Stimulated activated naive CD8-positive, alpha-beta T cell treated with anti-CD3 and anti-CD28 coated beads, Interleukin-15, amount 100 ng/mL, for 72 hours (primary cell): ENCODE results near the gene F2RL1.
"Not testable (repeated sequence)": the region's sequence is repeated elsewhere in the genome, so short reads cannot be mapped to it uniquely, and the experiment has no call there.

Experiments
- ATAC-seq: fragments of 150-1000 bp; cut with Tn5 transposase; 2 replicates; pipeline ENCODE4 v1.10.0; 2021; ENCODE audit warnings: mild to moderate bottlenecking, moderate library complexity
- DNase-seq, 2 donors: peaks; one replicate each; pipeline ENCODE4 v3.0.0; 2021 to 2022
- H3K27ac Mint-ChIP-seq, 2 donors: one replicate each; pipeline ENCODE4 v1.8.0; 2022; ENCODE audit warnings: mild to moderate bottlenecking in 2 of 2, mixed read lengths in 2 of 2, moderate library complexity in 2 of 2
- H3K27me3 Mint-ChIP-seq: one replicate; pipeline ENCODE4 v1.8.0; 2022; ENCODE audit warnings: mixed read lengths
- H3K4me1 Mint-ChIP-seq: one replicate; pipeline ENCODE4 v1.8.0; 2022; ENCODE audit warnings: mild to moderate bottlenecking, mixed read lengths
- H3K4me3 Mint-ChIP-seq, 2 donors: one replicate each; pipeline ENCODE4 v1.8.0; 2022; ENCODE audit warnings: mild to moderate bottlenecking in 2 of 2, mixed read lengths in 2 of 2, moderate library complexity in 1 of 2
- H3K9me3 Mint-ChIP-seq, 2 donors: one replicate each; pipeline ENCODE4 v1.8.0; 2022; ENCODE audit warnings: mixed read lengths in 2 of 2

The F2RL1 gene

DNA sequence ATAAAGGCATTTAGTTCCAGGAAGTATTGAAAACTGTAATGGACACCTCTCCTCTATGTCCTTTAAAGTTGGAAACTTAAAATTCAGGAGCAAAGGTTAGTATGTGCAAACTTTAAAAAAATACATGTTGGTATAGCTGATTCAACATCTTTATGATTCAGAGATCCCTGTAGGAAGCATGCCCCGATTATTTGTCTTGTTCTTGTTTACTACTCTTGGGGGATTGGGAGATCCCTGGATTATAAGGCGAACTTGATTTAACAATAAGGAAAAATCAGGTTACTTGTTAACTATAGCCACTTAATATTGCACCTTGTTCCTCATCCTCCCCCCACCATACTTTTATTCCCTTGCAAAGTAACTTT, 1.7 kb downstream of the F2RL1 start:
- no peak overlapping the region for H3K27ac Mint-ChIP-seq

DNA sequence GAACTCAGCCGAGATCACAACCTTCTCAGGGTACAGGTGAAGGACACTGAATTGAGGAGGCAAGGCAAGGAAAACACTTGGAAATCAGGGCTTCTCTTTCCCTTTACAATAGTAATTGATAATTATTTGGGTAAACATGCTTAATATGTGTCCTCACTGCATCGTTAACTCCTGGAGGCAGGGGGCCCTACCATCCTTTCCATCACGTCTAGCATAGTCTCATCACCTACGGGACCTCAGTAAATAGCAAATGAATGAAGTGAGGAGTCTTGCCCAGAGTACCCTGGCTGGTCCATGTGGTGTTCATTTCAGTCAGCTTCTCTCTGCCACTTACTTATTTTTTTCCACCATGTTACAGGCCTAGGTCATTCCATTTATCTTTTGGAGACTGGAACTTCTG, 2.3 kb downstream of the F2RL1 start:
- no peak overlapping the region for H3K4me3 Mint-ChIP-seq
- H3K4me1 Mint-ChIP-seq, result peaks cover 12% of the 10 kb centered on the region
- H3K27me3 Mint-ChIP-seq, result peaks cover 34% of the 10 kb centered on the region
- H3K27ac Mint-ChIP-seq, result no peak overlapping the region
- H3K9me3 Mint-ChIP-seq, result no peaks in the 10 kb centered on the region
- no peak for ATAC-seq
- no peak for DNase-seq

More for the DNA sequence above, 1.7 kb downstream of the F2RL1 start:
- Mint-ChIP-seq H3K9me3 (no peaks in the 10 kb centered on the region), H3K4me3 (no peak overlapping the region), H3K27me3 (peaks cover 40% of the 10 kb centered on the region), H3K4me1 (peaks cover 12% of the 10 kb centered on the region)
- DNase-seq, result no peak
- ATAC-seq, result no peak

DNA sequence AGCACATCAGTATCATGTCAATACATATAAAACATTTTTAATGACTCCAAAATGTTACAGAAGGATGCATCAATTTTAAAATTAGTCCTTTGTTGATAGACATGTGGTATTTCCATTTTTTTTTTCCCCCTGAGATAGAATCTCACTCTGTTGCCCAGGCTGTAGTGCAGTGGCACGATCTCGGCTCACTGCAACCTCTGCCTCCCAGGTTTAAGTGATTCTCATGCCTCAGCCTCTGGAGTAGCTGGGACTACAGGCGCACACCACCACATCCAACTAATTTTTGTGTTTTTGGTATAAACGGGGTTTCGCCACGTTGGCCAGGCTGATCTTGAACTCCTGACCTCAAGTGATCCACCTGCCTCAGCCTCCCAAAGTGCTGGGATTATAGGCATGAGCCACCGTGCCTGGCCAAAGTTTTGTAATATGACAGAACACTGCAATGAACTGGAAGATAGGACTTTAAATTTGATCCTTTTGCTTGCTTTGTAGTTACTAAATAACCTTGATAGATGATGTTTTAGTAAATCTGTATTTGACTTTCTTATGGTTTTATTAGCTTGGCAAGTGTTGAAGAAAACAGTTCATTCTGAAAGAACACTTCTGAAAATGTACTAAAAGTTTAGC, 3.4 kb downstream of the F2RL1 start:
- H3K4me3 Mint-ChIP-seq, H3K27ac Mint-ChIP-seq, H3K9me3 Mint-ChIP-seq, ATAC-seq, DNase-seq: not testable (repeated sequence)
- Mint-ChIP-seq H3K4me1 (peaks cover 12% of the 10 kb centered on the region), H3K27me3 (peaks cover 23% of the 10 kb centered on the region)

DNA sequence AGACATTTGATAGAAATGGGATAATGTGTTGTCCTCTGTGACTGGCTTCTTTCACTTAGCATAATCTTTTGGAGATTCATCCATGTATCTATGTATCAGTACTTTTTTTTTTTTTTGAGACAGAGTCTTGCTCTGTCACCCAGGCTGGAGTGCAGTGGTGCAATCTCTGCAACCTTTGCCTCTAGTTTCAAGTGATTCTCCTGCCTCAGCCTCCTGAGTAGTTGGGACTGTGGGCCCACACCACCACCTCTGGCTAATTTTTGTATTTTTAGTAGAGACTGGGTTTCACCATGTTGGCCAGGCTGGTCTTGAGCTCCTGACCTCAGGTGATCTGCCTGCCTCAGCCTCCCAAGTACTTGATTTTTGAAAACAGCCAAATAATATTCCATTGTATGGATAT, 7.6 kb downstream of the F2RL1 start:
- H3K27me3 Mint-ChIP-seq, DNase-seq, ATAC-seq, H3K9me3 Mint-ChIP-seq, H3K27ac Mint-ChIP-seq, H3K4me3 Mint-ChIP-seq: not testable (repeated sequence)
- H3K4me1 Mint-ChIP-seq, result peaks cover 12% of the 10 kb centered on the region

DNA sequence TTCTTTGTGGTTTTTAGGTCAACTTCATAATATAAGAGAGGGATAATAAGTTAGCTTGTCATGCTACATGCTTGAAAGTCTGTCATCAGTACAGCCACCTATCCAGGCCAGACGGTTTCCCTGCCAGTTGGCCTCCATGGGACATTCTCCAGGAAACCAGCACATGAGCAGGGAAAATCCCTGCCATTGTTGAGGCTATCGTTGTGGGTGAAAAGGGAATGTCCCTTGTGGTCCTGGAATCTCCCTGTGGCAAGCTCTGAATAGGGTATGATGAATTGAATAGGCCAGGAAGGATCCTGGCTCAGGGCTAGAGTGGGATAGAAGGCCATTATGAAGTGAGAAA, 12.3 kb downstream of the F2RL1 start:
- DNase-seq (peak in 1 of 2 donors; percentile 50), ATAC-seq (peak; percentile 86)
- Mint-ChIP-seq H3K27me3 (no peaks in the 10 kb centered on the region), H3K9me3 (no peaks in the 10 kb centered on the region), H3K4me3 (peak overlapping the region in 1 of 2 donors; percentile 6), H3K27ac (no peak overlapping the region), H3K4me1 (peaks cover 13% of the 10 kb centered on the region)

- no peak for ATAC-seq
- no peak for DNase-seq
- Mint-ChIP-seq H3K27ac (no peak overlapping the region), H3K27me3 (no peaks in the 10 kb centered on the region), H3K4me1 (peaks cover 3% of the 10 kb centered on the region), H3K4me3 (no peak overlapping the region), H3K9me3 (no peaks in the 10 kb centered on the region)
These were observed 17.4 kb downstream of the F2RL1 start for GRCh38 chr5:76836181-76836580.

- Mint-ChIP-seq H3K4me3 (no peak overlapping the region), H3K27me3 (no peaks in the 10 kb centered on the region), H3K27ac (no peak overlapping the region), H3K9me3 (no peaks in the 10 kb centered on the region), H3K4me1 (no peaks in the 10 kb centered on the region)
- ATAC-seq (no peak), DNase-seq (no peak)
These were observed 17.8 kb downstream of the F2RL1 start for GRCh38 chr5:76836585-76836984.

DNA sequence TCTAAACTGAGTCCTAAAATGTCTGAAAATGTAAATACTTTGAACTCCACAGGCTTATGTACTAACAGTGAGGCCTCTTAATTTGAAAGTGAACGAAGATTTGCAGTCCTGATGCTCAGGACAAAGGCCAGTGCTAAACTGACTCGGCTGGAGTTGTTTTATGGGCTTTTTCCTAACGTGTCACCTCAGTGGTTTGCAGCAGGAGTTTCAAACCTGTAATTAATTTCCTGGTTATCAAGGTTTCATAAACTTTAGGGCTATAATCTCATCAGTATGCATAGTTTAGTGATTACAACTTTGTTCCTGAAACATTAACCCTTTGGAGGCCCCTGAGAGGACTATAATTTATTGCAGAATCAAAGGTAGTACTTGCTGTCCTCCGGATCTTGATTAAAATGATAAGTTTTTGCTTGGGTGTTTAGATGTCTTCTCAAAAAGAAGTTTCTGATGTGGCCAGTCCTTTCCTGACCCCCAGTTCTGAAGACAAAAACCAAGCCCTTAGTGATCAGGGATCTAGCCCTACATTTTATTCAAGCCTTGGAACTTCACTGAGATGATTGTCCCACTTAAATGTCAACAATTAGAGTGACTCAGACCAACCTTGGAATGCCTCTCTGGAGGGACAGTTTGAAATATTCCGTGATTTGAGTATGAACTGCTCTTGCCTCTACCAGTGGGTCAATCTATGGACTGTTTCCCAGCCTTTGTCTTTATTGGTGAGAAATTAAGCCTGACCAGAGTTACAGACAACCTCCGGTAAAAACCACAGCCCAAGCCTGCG, 19.8 kb downstream of the F2RL1 start:
- no peaks in the 10 kb centered on the region for H3K4me1 Mint-ChIP-seq
- no peak overlapping the region for H3K27ac Mint-ChIP-seq
- no peak overlapping the region for H3K4me3 Mint-ChIP-seq
- DNase-seq (no peak), ATAC-seq (no peak)
- H3K27me3 Mint-ChIP-seq, result no peaks in the 10 kb centered on the region
- no peaks in the 10 kb centered on the region for H3K9me3 Mint-ChIP-seq

DNA sequence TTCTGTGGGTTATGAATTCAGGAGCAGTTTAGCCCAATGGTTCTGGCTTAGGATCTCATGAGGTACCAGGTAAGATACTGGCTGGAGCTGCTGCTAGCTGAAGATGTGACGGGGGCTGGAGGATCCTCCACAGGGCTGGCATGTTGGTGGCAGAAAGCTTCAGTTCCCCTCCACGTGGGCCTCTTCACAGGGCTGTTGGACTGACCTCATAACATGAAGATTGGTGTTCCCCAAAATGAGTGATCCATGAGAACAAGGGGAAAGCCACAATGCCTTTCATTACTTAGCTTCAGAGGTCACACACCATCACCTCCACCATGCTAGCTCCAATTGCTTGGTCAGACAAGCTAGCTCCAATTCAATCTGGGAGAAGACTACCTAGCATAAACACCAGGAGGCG, 22.5 kb downstream of the F2RL1 start:
- Mint-ChIP-seq H3K4me1 (no peaks in the 10 kb centered on the region), H3K27ac (no peak overlapping the region), H3K27me3 (no peaks in the 10 kb centered on the region), H3K9me3 (no peaks in the 10 kb centered on the region), H3K4me3 (no peak overlapping the region)
- ATAC-seq (no peak), DNase-seq (no peak)

GRCh38 chr5:76845890-76846289, 27.1 kb downstream of the F2RL1 start:
- Mint-ChIP-seq H3K27me3 (no peaks in the 10 kb centered on the region), H3K4me3 (no peak overlapping the region), H3K9me3 (no peaks in the 10 kb centered on the region), H3K4me1 (peaks cover 14% of the 10 kb centered on the region), H3K27ac (no peak overlapping the region)
- DNase-seq (no peak), ATAC-seq (no peak)

- Mint-ChIP-seq H3K27me3 (no peaks in the 10 kb centered on the region), H3K4me3 (peak within 1 kb of the TSS; percentile 0 to 6), H3K27ac (peak within 1 kb of the TSS; percentile 4 to 14), H3K9me3 (no peaks in the 10 kb centered on the region), H3K4me1 (peaks cover 15% of the 10 kb centered on the region)
- ATAC-seq (peak; percentile 78), DNase-seq (peak in 1 of 2 donors; percentile 26)
These were observed 30.8 kb downstream of the F2RL1 start, which contains the start of gene S100Z for GRCh38 chr5:76849419-76850291. TSS of gene S100Z (plus strand) at chr5:76850014. CDS start at chr5:76875360, 25,346 bp downstream.

DNA sequence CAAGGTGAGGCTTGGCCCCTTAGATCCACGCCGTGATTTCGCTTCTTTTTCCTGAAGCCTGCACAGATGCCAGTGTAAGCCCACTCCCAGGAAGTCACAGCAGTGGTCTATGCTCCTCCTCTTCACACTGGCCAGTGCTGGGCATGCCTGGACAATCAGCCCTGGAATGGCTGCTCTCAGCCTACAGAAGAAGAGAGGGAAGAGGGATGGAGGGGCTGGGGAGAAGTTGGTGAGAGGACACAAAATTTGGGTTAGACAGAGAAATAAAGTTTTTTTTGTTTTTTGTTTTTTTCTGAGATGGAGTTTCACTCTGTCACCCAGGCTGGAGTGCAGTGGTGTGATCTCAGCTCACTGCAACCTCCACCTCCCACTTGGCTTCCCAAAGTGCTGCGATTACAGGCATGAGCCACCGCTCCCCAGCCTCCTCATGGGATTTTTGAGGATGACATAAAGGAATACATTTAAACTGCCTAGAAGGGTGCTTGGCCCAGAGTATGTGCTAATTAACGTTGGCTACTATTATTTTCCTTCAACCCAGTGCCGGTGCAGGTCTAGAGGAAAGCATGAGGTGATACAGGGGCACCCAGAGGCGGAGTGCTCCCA, 31.8 kb downstream of the F2RL1 start:
- no peak overlapping the region for H3K4me3 Mint-ChIP-seq
- no peaks in the 10 kb centered on the region for H3K27me3 Mint-ChIP-seq
- peak overlapping the region in 1 of 2 donors; percentile 14 for H3K27ac Mint-ChIP-seq
- H3K4me1 Mint-ChIP-seq, result peaks cover 20% of the 10 kb centered on the region
- ATAC-seq (no peak), DNase-seq (no peak)
- peaks cover 3 to 5% of the 10 kb centered on the region in 2 donors for H3K9me3 Mint-ChIP-seq

- Mint-ChIP-seq H3K27ac (peak overlapping the region in 1 of 2 donors; percentile 46), H3K9me3 (peaks cover 8 to 13% of the 10 kb centered on the region in 2 donors), H3K4me1 (peaks cover 32% of the 10 kb centered on the region), H3K4me3 (no peak overlapping the region), H3K27me3 (no peaks in the 10 kb centered on the region)
- DNase-seq (no peak), ATAC-seq (no peak)
These were observed 33.0 kb downstream of the F2RL1 start for GRCh38 chr5:76851728-76852369.

- Mint-ChIP-seq H3K4me3 (no peak overlapping the region), H3K27ac (no peak overlapping the region), H3K4me1 (peaks cover 33% of the 10 kb centered on the region), H3K9me3 (peaks cover 8 to 13% of the 10 kb centered on the region in 2 donors), H3K27me3 (no peaks in the 10 kb centered on the region)
- ATAC-seq (no peak), DNase-seq (no peak)
These were observed 33.9 kb downstream of the F2RL1 start for GRCh38 chr5:76852772-76853171.

DNA sequence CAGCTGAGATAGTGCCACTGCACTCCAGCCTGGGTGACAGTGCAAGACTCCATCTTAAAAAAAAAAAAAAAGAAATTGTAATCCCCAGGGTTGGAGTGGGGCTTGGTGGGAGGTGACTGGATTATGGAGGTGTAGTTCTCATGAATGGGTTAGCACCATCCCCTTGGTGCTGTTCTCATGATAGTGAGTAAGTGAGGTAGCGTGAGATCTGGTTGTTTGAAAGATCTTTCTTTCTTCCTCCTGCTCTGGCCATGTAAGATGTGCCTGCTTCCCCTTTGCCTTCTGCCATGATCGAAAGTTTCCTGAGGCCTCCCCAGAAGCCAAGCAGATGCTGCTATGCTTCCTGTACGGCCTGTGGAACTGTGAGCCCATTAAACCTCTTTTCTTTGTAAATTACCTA, 34.9 kb downstream of the F2RL1 start:
- Mint-ChIP-seq H3K4me1 (peaks cover 33% of the 10 kb centered on the region), H3K9me3 (peaks cover 8 to 13% of the 10 kb centered on the region in 2 donors)
- not testable (repeated sequence) for DNase-seq, H3K27ac Mint-ChIP-seq, H3K4me3 Mint-ChIP-seq, ATAC-seq, H3K27me3 Mint-ChIP-seq
